ENCODE measurements around the gene PPP2R5C.

GRCh38 chr14:101897326-101897725 is 135.8 kb downstream of the PPP2R5C start:
- TF ChIP-seq CTCF (IDR thresholded peaks at IDR 0.05) (no peak), POLR2A (IDR thresholded peaks at IDR 0.05) (no peak)
